ENCODE data around the gene SLC25A29.
"Not testable (repeated sequence)": the region's sequence is repeated elsewhere in the genome, so short reads cannot be mapped to it uniquely, and the experiment has no call there.

SLC25A29 gene

GRCh38 chr14:100309028-100309737, 2.9 kb upstream of the SLC25A29 start:
- no peak for DNase-seq

- DNase-seq, result not testable (repeated sequence)
These were observed 2.2 kb upstream of the SLC25A29 start for GRCh38 chr14:100308427-100308792.

- DNase-seq, result no peak
These were observed 1.7 kb upstream of the SLC25A29 start for GRCh38 chr14:100307766-100308426.

GRCh38 chr14:100306998-100307765, 938 bp upstream of the SLC25A29 start:
- no peak for DNase-seq

- DNase-seq, result no peak
These were observed 732 bp downstream of the SLC25A29 start for GRCh38 chr14:100305324-100306100.

GRCh38 chr14:100304825-100305323, 1.4 kb downstream of the SLC25A29 start:
- DNase-seq, result no peak

GRCh38 chr14:100303925-100304324, 2.3 kb downstream of the SLC25A29 start:
- DNase-seq, result no peak

- no peak for DNase-seq
These were observed 3.1 kb downstream of the SLC25A29 start for GRCh38 chr14:100303179-100303578.

- DNase-seq, result no peak
These were observed 3.6 kb downstream of the SLC25A29 start for GRCh38 chr14:100302616-100303015.

GRCh38 chr14:100299238-100299560, 7.0 kb downstream of the SLC25A29 start:
- DNase-seq, result no peak

- no peak for DNase-seq
These were observed 7.5 kb downstream of the SLC25A29 start for GRCh38 chr14:100298551-100299237.

GRCh38 chr14:100297320-100298300, 8.6 kb downstream of the SLC25A29 start:
- DNase-seq, result no peak

GRCh38 chr14:100296729-100297128, 9.5 kb downstream of the SLC25A29 start:
- not testable (repeated sequence) for DNase-seq

GRCh38 chr14:100296106-100296651, 10.1 kb downstream of the SLC25A29 start:
- DNase-seq, result no peak

- DNase-seq, result no peak
These were observed 10.7 kb downstream of the SLC25A29 start for GRCh38 chr14:100295376-100296105.

- no peak for DNase-seq
These were observed 11.3 kb downstream of the SLC25A29 start for GRCh38 chr14:100294963-100295330.

- no peak for DNase-seq
These were observed 11.9 kb downstream of the SLC25A29 start for GRCh38 chr14:100294213-100294962.

GRCh38 chr14:100293497-100294212, 12.6 kb downstream of the SLC25A29 start:
- no peak for DNase-seq

Data from NCI-H446 treated with DMSO at 0.1 percent for 48 hours (cell line).